ENCODE results near the gene GPANK1.
A peak's percentile ranks its signal among the peaks of the same experiment; 100 is the strongest.

The GPANK1 gene

GRCh38 chr6:31662124-31662723 is 2.6 kb downstream of the GPANK1 start:
- no peak overlapping the region for H3K9ac ChIP-seq (ENCODE audit: low read depth, low read length)
- peaks cover 6% of the 10 kb centered on the region for H3K4me1 ChIP-seq (ENCODE audit: insufficient read depth, low read length)
- no peaks in the 10 kb centered on the region for H3K9me3 ChIP-seq (ENCODE audit: control insufficient read depth, insufficient read depth, low read length)
- H3K36me3 ChIP-seq (ENCODE audit: insufficient read depth, low read length): peaks cover 5% of the 10 kb centered on the region; the same call in 1 of the 2 replicates

GRCh38 chr6:31661262-31662123 is 3.3 kb downstream of the GPANK1 start:
- peak overlapping the region; percentile 75; the same call in 1 of the 2 replicates for H3K9ac ChIP-seq (ENCODE audit: low read depth, low read length)

GRCh38 chr6:31660381-31661261 is 4.2 kb downstream of the GPANK1 start, which contains the start of gene C6orf47:
Gene C6orf47, minus strand, starts transcription at chr6:31660778. Its CDS starts 831 bp downstream, at chr6:31659947.
- Histone ChIP-seq H3K4me1 (ENCODE audit: insufficient read depth, low read length) (no peaks in the 10 kb centered on the region; the same call in 1 of the 2 replicates), H3K36me3 (ENCODE audit: insufficient read depth, low read length) (no peaks in the 10 kb centered on the region), H3K9ac (ENCODE audit: low read depth, low read length) (peak within 1 kb of the TSS; percentile 75), H3K9me3 (ENCODE audit: control insufficient read depth, insufficient read depth, low read length) (no peaks in the 10 kb centered on the region)

More at GRCh38 chr6:31661262-31662123, 3.3 kb downstream of the GPANK1 start:
- Histone ChIP-seq H3K4me1 (ENCODE audit: insufficient read depth, low read length) (peaks cover 1% of the 10 kb centered on the region), H3K36me3 (ENCODE audit: insufficient read depth, low read length) (no peaks in the 10 kb centered on the region), H3K9me3 (ENCODE audit: control insufficient read depth, insufficient read depth, low read length) (no peaks in the 10 kb centered on the region)

- peak overlapping the region; percentile 75 for H3K9ac ChIP-seq (ENCODE audit: low read depth, low read length)
- no peaks in the 10 kb centered on the region for H3K9me3 ChIP-seq (ENCODE audit: control insufficient read depth, insufficient read depth, low read length)
- no peaks in the 10 kb centered on the region; the same call in 1 of the 2 replicates for H3K4me1 ChIP-seq (ENCODE audit: insufficient read depth, low read length)
- no peaks in the 10 kb centered on the region for H3K36me3 ChIP-seq (ENCODE audit: insufficient read depth, low read length)
Observed at GRCh38 chr6:31659649-31660380, 5.0 kb downstream of the GPANK1 start.

GRCh38 chr6:31658983-31659648 is 5.7 kb downstream of the GPANK1 start:
- H3K36me3 ChIP-seq (ENCODE audit: insufficient read depth, low read length): no peaks in the 10 kb centered on the region
- peak overlapping the region; percentile 75; the same call in 1 of the 2 replicates for H3K9ac ChIP-seq (ENCODE audit: low read depth, low read length)
- no peaks in the 10 kb centered on the region; the same call in 1 of the 2 replicates for H3K4me1 ChIP-seq (ENCODE audit: insufficient read depth, low read length)
- no peaks in the 10 kb centered on the region for H3K9me3 ChIP-seq (ENCODE audit: control insufficient read depth, insufficient read depth, low read length)

- no peaks in the 10 kb centered on the region for H3K9me3 ChIP-seq (ENCODE audit: control insufficient read depth, insufficient read depth, low read length)
- H3K36me3 ChIP-seq (ENCODE audit: insufficient read depth, low read length): no peaks in the 10 kb centered on the region
- no peaks in the 10 kb centered on the region; the same call in 1 of the 2 replicates for H3K4me1 ChIP-seq (ENCODE audit: insufficient read depth, low read length)
- H3K9ac ChIP-seq (ENCODE audit: low read depth, low read length): no peak overlapping the region
Observed at GRCh38 chr6:31658158-31658688, 6.6 kb downstream of the GPANK1 start.

- H3K36me3 ChIP-seq (ENCODE audit: insufficient read depth, low read length): no peaks in the 10 kb centered on the region
- H3K9ac ChIP-seq (ENCODE audit: low read depth, low read length): no peak overlapping the region
- no peaks in the 10 kb centered on the region; the same call in 1 of the 2 replicates for H3K4me1 ChIP-seq (ENCODE audit: insufficient read depth, low read length)
- no peaks in the 10 kb centered on the region for H3K9me3 ChIP-seq (ENCODE audit: control insufficient read depth, insufficient read depth, low read length)
Observed at GRCh38 chr6:31657406-31658157, 7.2 kb downstream of the GPANK1 start.

GRCh38 chr6:31655349-31656237 is 9.2 kb downstream of the GPANK1 start, which contains the start of gene APOM:
Gene APOM, plus strand, starts transcription at chr6:31655894. Its CDS starts 73 bp downstream, at chr6:31655967.
- no peaks in the 10 kb centered on the region; the same call in 1 of the 2 replicates for H3K4me1 ChIP-seq (ENCODE audit: insufficient read depth, low read length)
- no peaks in the 10 kb centered on the region for H3K9me3 ChIP-seq (ENCODE audit: control insufficient read depth, insufficient read depth, low read length)
- no peak within 1 kb of the TSS for H3K9ac ChIP-seq (ENCODE audit: low read depth, low read length)
- H3K36me3 ChIP-seq (ENCODE audit: insufficient read depth, low read length): no peaks in the 10 kb centered on the region

- Histone ChIP-seq H3K4me1 (ENCODE audit: insufficient read depth, low read length) (no peaks in the 10 kb centered on the region; the same call in 1 of the 2 replicates), H3K9me3 (ENCODE audit: control insufficient read depth, insufficient read depth, low read length) (no peaks in the 10 kb centered on the region), H3K36me3 (ENCODE audit: insufficient read depth, low read length) (peaks cover under 1% of the 10 kb centered on the region; the same call in 1 of the 2 replicates), H3K9ac (ENCODE audit: low read depth, low read length) (no peak overlapping the region)
Observed at GRCh38 chr6:31654574-31655348, 10.0 kb downstream of the GPANK1 start.

- Histone ChIP-seq H3K9ac (ENCODE audit: low read depth, low read length) (peak overlapping the region; percentile 76), H3K9me3 (ENCODE audit: control insufficient read depth, insufficient read depth, low read length) (no peaks in the 10 kb centered on the region), H3K4me1 (ENCODE audit: insufficient read depth, low read length) (no peaks in the 10 kb centered on the region; the same call in 1 of the 2 replicates), H3K36me3 (ENCODE audit: insufficient read depth, low read length) (peaks cover 16% of the 10 kb centered on the region; the same call in 1 of the 2 replicates)
Observed at GRCh38 chr6:31652925-31653724, 11.7 kb downstream of the GPANK1 start.

Data from ES-I3 (cell line).